GM12878 (cell line): ENCODE results near the gene RIOX2.

Source experiments
- PAX8 ChIP-seq: fragments of 450-650 bp; IDR thresholded peaks from 2 replicates; pipeline ENCODE4 v1.6.1; 2017; ENCODE audit warnings: mild to moderate bottlenecking, moderate library complexity
- TCF3 ChIP-seq: IDR thresholded peaks from 2 replicates; pipeline ENCODE4 v1.6.1; 2012; ENCODE audit warnings: low read depth, mild to moderate bottlenecking, low read length, borderline replicate concordance; ENCODE audit not compliant: insufficient read depth

GRCh38 chr3:98010194-98010882 is 38.1 kb upstream of the RIOX2 start:
- TF ChIP-seq PAX8 = no peak
- TF ChIP-seq TCF3 = no peak
